GM18498 (cell line): ENCODE results near the gene GORASP1.

Source experiments
- ATAC-seq: cut with Tn5 transposase; IDR thresholded peaks from one replicate; pipeline ENCODE4 v1.9.1; 2021; ENCODE audit warnings: mild to moderate bottlenecking, moderate library complexity; ENCODE audit not compliant: unreplicated experiment

GORASP1 gene

GRCh38 chr3:39103791-39104552 lies 3.5 kb downstream of the GORASP1 start:
- ATAC-seq = no peak

DNA sequence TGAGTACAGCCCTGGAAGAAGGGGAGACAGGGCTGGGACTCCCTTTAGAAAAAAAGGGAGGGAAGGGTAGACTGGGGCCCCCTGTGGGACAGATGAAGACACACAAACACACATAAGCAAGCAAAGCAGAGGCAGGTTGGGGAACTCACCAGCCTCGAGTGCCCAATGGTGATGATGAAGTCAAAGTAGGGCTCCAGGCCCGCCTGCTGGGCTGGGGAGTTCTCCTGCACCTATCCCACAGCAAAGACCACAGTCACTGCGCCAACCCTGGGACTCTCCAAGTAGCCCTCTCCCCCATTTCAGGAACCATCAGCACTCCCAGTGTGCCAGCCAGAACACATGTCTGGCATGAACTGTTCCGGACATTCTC lies 4.1 kb downstream of the GORASP1 start:
- ATAC-seq = no peak

GRCh38 chr3:39102504-39103323 lies 4.7 kb downstream of the GORASP1 start:
- ATAC-seq = no peak

DNA sequence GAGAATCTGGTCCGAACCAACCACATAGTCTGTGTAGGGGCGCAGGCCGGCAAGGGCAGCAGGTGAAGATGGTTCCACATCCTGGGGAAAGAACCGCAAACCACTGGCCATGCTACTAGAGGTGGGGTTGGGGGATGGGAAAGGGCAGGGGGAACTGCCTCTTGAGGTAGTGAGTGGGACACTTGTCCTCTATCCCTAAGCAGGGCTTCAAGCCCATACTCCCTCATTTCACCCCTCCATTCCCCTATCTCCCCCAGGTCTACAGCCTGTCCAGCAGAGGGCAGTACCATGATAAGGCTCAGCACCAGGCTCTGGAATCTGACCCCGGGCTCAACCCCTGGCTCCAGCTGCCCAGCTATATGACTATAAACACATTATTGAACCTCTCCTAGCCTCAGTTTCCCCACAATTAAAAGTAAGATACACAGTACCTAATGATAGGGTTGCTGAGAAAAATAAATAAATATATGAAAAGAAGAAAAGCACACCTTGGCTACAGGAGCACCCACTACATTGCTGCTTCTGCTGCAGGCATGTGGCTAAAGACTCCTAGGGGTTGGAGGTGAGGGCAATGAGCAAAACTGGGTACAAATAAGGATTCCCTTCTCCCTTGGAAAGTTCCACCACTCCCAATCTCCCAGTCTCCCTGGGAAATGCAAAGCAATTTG lies 6.3 kb downstream of the GORASP1 start:
- peak; percentile 72 for ATAC-seq

- no peak for ATAC-seq
Observed at GRCh38 chr3:39100500-39100886, 6.9 kb downstream of the GORASP1 start.

DNA sequence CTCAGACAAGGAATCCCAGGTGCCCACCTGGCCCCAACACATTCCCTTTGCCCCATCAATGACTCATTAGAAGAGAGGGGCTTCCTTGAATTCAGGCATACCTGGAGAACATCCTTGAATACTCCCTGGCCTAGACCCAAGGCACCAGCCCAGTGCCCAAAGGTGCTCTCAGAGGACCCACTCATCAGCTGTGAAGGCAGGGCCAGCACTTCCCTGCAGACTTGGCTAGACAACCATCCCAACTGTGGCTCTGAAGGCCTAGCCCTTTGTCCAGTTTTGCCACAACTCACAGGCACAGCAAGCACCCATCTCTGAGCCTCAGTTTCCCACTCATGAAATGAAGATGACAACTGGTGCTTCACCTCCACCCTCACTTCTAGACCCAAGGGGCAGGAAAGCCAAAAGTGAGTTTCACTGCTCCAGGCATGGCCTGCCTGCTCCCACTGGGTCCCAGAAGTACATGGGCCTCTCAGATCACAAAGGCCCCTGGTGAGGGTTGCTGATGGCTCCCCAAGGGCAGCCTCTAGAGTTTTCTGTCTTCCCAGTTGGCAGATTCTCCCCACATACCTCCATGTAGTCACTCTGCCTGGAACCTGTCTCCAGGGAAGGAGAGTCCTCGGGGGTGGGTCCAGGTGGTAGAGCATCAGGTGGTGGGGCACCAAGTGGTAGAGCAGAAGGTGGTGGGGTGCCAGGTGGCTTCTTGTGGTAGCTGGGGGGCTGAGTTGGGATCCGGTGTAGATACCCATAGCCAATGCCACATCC lies 7.5 kb downstream of the GORASP1 start:
- ATAC-seq = no peak

GRCh38 chr3:39099242-39099641 lies 8.2 kb downstream of the GORASP1 start:
- ATAC-seq = no peak

DNA sequence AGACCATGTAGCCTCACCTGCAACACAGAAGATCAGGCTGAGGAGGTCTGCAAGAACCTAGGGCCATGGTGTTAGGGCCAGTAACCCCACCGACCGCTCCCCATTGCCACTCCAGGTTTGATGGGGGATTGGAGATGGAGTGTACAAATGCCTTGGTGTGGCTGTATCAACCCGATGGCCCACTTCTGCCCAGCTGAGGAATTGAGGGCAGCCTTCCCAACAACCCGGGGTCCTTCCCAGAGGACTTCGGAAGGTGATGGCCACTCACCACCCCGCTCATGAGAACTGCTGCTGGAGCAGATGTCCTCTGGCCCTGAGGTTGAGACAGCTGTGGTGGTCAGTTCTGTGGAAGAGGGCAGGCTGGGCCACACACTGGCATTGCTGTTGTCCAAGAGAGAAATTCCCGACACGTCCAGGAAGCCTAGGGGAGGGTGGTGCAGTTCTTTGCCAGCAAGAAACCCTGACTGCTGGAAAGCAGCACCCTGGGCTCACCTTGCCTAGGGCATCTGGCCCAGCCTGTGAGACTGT lies 8.9 kb downstream of the GORASP1 start:
- ATAC-seq = no peak

- no peak for ATAC-seq
Observed at GRCh38 chr3:39097716-39098472, 9.5 kb downstream of the GORASP1 start.

DNA sequence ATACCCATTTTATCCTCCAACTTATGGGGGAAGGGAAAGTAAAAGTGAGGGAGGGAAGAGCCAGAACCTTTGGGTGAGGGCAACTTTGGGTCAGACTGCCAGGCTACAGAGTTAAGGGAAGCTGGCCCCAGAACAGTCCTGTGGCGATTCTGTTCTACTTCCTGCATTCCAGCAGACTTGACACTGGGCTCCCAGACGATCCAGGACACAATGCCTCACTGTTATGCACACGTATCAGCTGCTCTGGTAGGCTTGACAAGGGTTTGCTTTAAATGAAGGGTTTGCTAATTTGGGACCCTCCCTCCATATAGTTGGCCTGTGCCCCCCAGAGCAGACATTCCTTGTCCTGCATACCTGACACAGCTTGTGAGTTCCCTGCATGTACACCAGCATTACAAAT lies 10.7 kb downstream of the GORASP1 start:
- ATAC-seq = no peak

- ATAC-seq = no peak
Observed at GRCh38 chr3:39095778-39096177, 11.6 kb downstream of the GORASP1 start.

GRCh38 chr3:39094851-39095677 lies 12.4 kb downstream of the GORASP1 start:
- no peak for ATAC-seq

DNA sequence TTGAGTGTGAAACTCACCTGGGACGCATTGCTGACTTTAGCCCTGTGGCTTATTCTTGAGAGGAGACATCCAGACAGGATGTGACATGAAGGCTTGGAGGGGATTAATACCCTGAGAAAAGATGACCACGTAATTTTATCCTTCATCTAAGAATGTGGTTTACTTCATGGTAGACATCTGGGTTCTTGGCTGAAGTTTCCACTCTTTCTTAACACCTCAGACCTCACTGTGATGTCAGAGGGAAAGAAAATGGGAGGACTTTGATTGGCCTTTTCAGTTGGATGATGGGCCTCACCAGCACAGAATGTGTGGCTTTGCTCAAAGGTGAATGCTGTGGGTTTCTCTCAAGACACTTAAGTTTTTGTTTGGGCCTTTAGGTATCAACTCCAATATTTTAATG lies 16.5 kb downstream of the GORASP1 start:
- no peak for ATAC-seq

GRCh38 chr3:39088889-39089288 lies 18.5 kb downstream of the GORASP1 start:
- ATAC-seq = no peak

- no peak for ATAC-seq
Observed at GRCh38 chr3:39088456-39088855, 19.0 kb downstream of the GORASP1 start.

DNA sequence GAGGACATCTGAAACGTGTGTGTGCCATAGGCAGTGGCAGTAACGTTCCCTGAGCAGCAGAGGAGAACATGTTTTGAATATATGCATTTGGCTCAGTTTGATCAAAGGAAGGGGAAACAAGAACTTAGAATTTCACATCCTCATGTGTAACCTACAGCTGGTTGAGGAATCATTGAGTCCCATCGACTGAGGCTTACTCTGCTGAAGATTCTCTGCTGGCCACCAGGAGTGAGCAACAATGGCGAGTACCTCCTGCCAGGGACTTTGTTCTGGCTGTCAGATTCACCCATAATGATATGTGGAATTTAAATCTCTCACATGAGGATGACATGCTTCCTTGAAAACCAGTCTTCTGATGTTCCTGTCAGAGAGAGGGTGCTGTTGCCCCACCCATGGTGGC lies 21.3 kb downstream of the GORASP1 start:
- peak; percentile 41 for ATAC-seq

- ATAC-seq = no peak
Observed at GRCh38 chr3:39082666-39083313, 24.6 kb downstream of the GORASP1 start.

DNA sequence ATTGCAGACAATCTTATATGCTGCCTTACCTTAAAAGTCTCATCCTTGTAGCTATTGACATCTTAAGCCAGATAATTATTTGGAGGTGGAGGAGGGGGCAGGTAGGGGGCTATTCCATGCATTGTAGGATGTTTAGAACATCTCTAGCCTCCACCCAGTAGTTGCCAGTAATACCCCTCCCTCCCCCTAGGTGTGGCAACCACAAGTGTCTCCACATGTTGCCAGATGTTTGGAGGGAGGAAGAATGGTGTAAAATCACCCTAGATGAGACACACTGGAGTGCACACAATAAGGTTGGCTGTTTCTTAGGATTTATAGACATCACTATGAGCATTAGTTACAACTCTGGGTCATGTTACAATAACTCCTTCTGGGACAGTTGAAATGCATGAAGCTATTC lies 27.4 kb downstream of the GORASP1 start:
- ATAC-seq = no peak

- ATAC-seq = no peak
Observed at GRCh38 chr3:39079530-39079929, 27.9 kb downstream of the GORASP1 start.
